Neural cell (in vitro differentiated cells): ENCODE measurements around the gene CTXN1. TPM values are rescaled to one million over a fixed set of nuclear protein-coding genes. Genes with fewer than 3 reads are reported as not detected.

Experiments
- H2AFZ ChIP-seq: fragments of 200-600, 300-800 bp; sonication (generic), shearing (Covaris generic); 2 replicates; pipeline ENCODE4 v1.6.0; 2014; ENCODE audit warnings: low read depth, mild to moderate bottlenecking, antibody characterized with exemption, low read length, moderate library complexity
- H3F3A ChIP-seq: fragments of 200-600 bp; shearing (Covaris generic); 2 replicates; pipeline ENCODE4 v1.6.1; 2016; ENCODE audit warnings: mild to moderate bottlenecking, moderate library complexity, mixed read lengths, antibody characterized with exemption, low read length; ENCODE audit not compliant: insufficient read depth, poor library complexity, severe bottlenecking
- H3K27ac ChIP-seq: fragments of 200-600, 300-800 bp; sonication (generic), shearing (Covaris generic); 2 replicates; pipeline ENCODE4 v1.5.1; 2014; ENCODE audit warnings: mild to moderate bottlenecking, low read length, moderate library complexity
- H3K27me3 ChIP-seq: fragments of 300-800, 200-600 bp; sonication (generic), shearing (Covaris generic); 2 replicates; pipeline ENCODE4 v1.6.0; 2014; ENCODE audit warnings: mild to moderate bottlenecking, low read depth, low read length, moderate library complexity; ENCODE audit not compliant: insufficient read depth
- H3K36me3 ChIP-seq: fragments of 300-800, 200-600 bp; sonication (generic), shearing (Covaris generic); 2 replicates; pipeline ENCODE4 v1.5.1; 2014; ENCODE audit warnings: mild to moderate bottlenecking, antibody characterized with exemption, low read length, moderate library complexity; ENCODE audit not compliant: insufficient read depth
- H3K4me2 ChIP-seq: fragments of 300-800, 200-600 bp; sonication (generic), shearing (Covaris generic); 2 replicates; pipeline ENCODE4 v1.6.0; 2014; ENCODE audit warnings: mild to moderate bottlenecking, low read length
- H3K4me3 ChIP-seq: fragments of 300-800, 200-600 bp; sonication (generic), shearing (Covaris generic); 2 replicates; pipeline ENCODE4 v1.5.1; 2014; ENCODE audit warnings: mild to moderate bottlenecking, low read length, moderate library complexity
- H3K79me2 ChIP-seq: fragments of 200-600 bp; shearing (Covaris generic); replicated peaks from 2 replicates; pipeline ENCODE4 v1.6.0; 2014; ENCODE audit warnings: mild to moderate bottlenecking, low read length, moderate library complexity; ENCODE audit not compliant: insufficient read depth
- H3K9ac ChIP-seq: fragments of 300-800, 200-600 bp; sonication (generic), shearing (Covaris generic); 2 replicates; pipeline ENCODE4 v1.6.1; 2016; ENCODE audit warnings: mild to moderate bottlenecking, low read length, mixed read lengths
- H3K9me2 ChIP-seq: fragments of 200-600 bp; shearing (Covaris generic); 2 replicates; pipeline ENCODE4 v1.6.1; 2016; ENCODE audit warnings: mild to moderate bottlenecking, low read length, mixed read lengths; ENCODE audit not compliant: insufficient read depth
- H3K9me3 ChIP-seq: fragments of 200-600, 300-800 bp; sonication (generic), shearing (Covaris generic); 2 replicates; pipeline ENCODE4 v1.6.1; 2016; ENCODE audit warnings: mild to moderate bottlenecking, mixed run types, low read length, moderate library complexity, mixed read lengths
- H4K20me1 ChIP-seq: fragments of 200-600 bp; shearing (Covaris generic); 2 replicates; pipeline ENCODE4 v1.6.1; 2016; ENCODE audit warnings: mild to moderate bottlenecking, mixed run types; ENCODE audit not compliant: insufficient read depth
- CTCF ChIP-seq: fragments of 450-650 bp; IDR thresholded peaks from 2 replicates; pipeline ENCODE4 v1.5.1; 2014; ENCODE audit warnings: antibody characterized with exemption, mild to moderate bottlenecking, moderate library complexity; ENCODE audit not compliant: poor library complexity, severe bottlenecking
- EP300 ChIP-seq: fragments of 450-650 bp; conservative IDR thresholded peaks from 2 replicates; pipeline ENCODE4 v1.6.1; 2014; ENCODE audit warnings: antibody characterized with exemption, mild to moderate bottlenecking, moderate library complexity; ENCODE audit not compliant: poor library complexity, severe bottlenecking
- EZH2 ChIP-seq: fragments of 200-600, 300-800 bp; shearing (Covaris generic), sonication (generic); IDR thresholded peaks from 2 replicates; pipeline ENCODE4 v1.6.1; 2014; ENCODE audit warnings: antibody characterized with exemption, low read length, borderline replicate concordance, mild to moderate bottlenecking; ENCODE audit not compliant: insufficient read depth, poor library complexity, severe bottlenecking
- MXI1 ChIP-seq: fragments of 450-650 bp; conservative IDR thresholded peaks from 2 replicates; pipeline ENCODE4 v1.6.1; 2014; ENCODE audit warnings: antibody characterized with exemption, mild to moderate bottlenecking; ENCODE audit not compliant: poor library complexity, severe bottlenecking
- POLR2AphosphoS5 ChIP-seq: IDR thresholded peaks from 2 replicates; pipeline ENCODE4 v1.6.1; 2012
- RAD21 ChIP-seq: fragments of 450-650 bp; conservative IDR thresholded peaks from 2 replicates; pipeline ENCODE4 v1.6.1; 2014; ENCODE audit warnings: antibody characterized with exemption, mild to moderate bottlenecking, moderate library complexity
- REST ChIP-seq: IDR thresholded peaks from 2 replicates; pipeline ENCODE4 v1.6.1; 2012; ENCODE audit warnings: borderline replicate concordance
- SMC3 ChIP-seq: fragments of 450-650 bp; conservative IDR thresholded peaks from 2 replicates; pipeline ENCODE4 v1.6.1; 2014; ENCODE audit warnings: antibody characterized with exemption, mild to moderate bottlenecking, moderate library complexity; ENCODE audit not compliant: poor library complexity
- TAF1 ChIP-seq: IDR thresholded peaks from 2 replicates; pipeline ENCODE4 v1.6.1; 2012; ENCODE audit warnings: low read depth
- polyA plus RNA-seq: library from polyadenylated mRNA; depleted of rRNA; stranded (reverse); fragments of >200 nt; gene quantifications from 2 replicates; pipeline ENCODE4 v1.2.3, GENCODE V29; 2014

CTXN1 gene
- polyA plus RNA-seq, 1 donor from 2014 or later: 24.7 TPM

GRCh38 chr19:7928741-7929701 is 3.1 kb upstream of the CTXN1 start:
- TF ChIP-seq CTCF: peak; percentile 37
- TF ChIP-seq EZH2: no peak
- TF ChIP-seq SMC3: no peak
- TF ChIP-seq EP300: no peak
- TF ChIP-seq RAD21: no peak
- H3K27me3 ChIP-seq: no peaks in the 10 kb centered on the region
- peaks cover 4% of the 10 kb centered on the region for H4K20me1 ChIP-seq
- H2AFZ ChIP-seq: no peak overlapping the region
- no peak overlapping the region for H3K27ac ChIP-seq
- H3F3A ChIP-seq: no peaks in the 10 kb centered on the region
- H3K36me3 ChIP-seq: no peaks in the 10 kb centered on the region
- H3K9me3 ChIP-seq: no peaks in the 10 kb centered on the region
- no peak overlapping the region for H3K4me3 ChIP-seq
- peaks cover 10% of the 10 kb centered on the region for H3K79me2 ChIP-seq
- no peak overlapping the region for H3K9ac ChIP-seq
- no peaks in the 10 kb centered on the region for H3K9me2 ChIP-seq
- H3K4me2 ChIP-seq: no peak overlapping the region

GRCh38 chr19:7928334-7928706 is 2.4 kb upstream of the CTXN1 start:
- H4K20me1 ChIP-seq: peaks cover 8% of the 10 kb centered on the region
- no peak overlapping the region for H3K9ac ChIP-seq
- TF ChIP-seq EP300 (no peak), EZH2 (no peak), MXI1 (no peak), CTCF (no peak), RAD21 (no peak), SMC3 (no peak), POLR2AphosphoS5 (no peak), TAF1 (no peak), REST (no peak)
- no peaks in the 10 kb centered on the region for H3K27me3 ChIP-seq
- no peaks in the 10 kb centered on the region for H3F3A ChIP-seq
- H3K36me3 ChIP-seq: no peaks in the 10 kb centered on the region
- no peaks in the 10 kb centered on the region for H3K9me2 ChIP-seq
- no peak overlapping the region for H3K4me3 ChIP-seq
- H3K9me3 ChIP-seq: no peaks in the 10 kb centered on the region
- no peak overlapping the region for H2AFZ ChIP-seq
- no peak overlapping the region for H3K27ac ChIP-seq
- H3K79me2 ChIP-seq: peaks cover 14% of the 10 kb centered on the region
- no peak overlapping the region for H3K4me2 ChIP-seq
